ENCODE data around the gene TRAPPC6A.

Gene TRAPPC6A

GRCh38 chr19:45147835-45148676 is 30.0 kb downstream of the TRAPPC6A start:
- ATAC-seq (no peak), DNase-seq (no peak)

GRCh38 chr19:45146741-45147205 is 31.3 kb downstream of the TRAPPC6A start:
- no peak for DNase-seq
- no peak for ATAC-seq

- ATAC-seq: no peak
- DNase-seq: no peak
Measured at GRCh38 chr19:45146251-45146650, 31.8 kb downstream of the TRAPPC6A start.

- ATAC-seq: no peak
- no peak for DNase-seq
Measured at GRCh38 chr19:45145270-45146189, 32.5 kb downstream of the TRAPPC6A start.

- DNase-seq (no peak), ATAC-seq (no peak)
Measured at GRCh38 chr19:45144431-45145269, 33.4 kb downstream of the TRAPPC6A start.

GRCh38 chr19:45142726-45143110 is 35.3 kb downstream of the TRAPPC6A start:
- DNase-seq (no peak), ATAC-seq (no peak)

GRCh38 chr19:45142016-45142725 is 35.9 kb downstream of the TRAPPC6A start:
- no peak for ATAC-seq
- DNase-seq: no peak

GRCh38 chr19:45141203-45141900 is 36.7 kb downstream of the TRAPPC6A start:
- DNase-seq (no peak), ATAC-seq (no peak)

- ATAC-seq (no peak), DNase-seq (no peak)
Measured at GRCh38 chr19:45140533-45140932, 37.5 kb downstream of the TRAPPC6A start.

- ATAC-seq: no peak
- DNase-seq: no peak
Measured at GRCh38 chr19:45140144-45140503, 37.9 kb downstream of the TRAPPC6A start.

- DNase-seq: no peak
- no peak for ATAC-seq
Measured at GRCh38 chr19:45139286-45140143, 38.5 kb downstream of the TRAPPC6A start.

GRCh38 chr19:45138303-45138751 is 39.7 kb downstream of the TRAPPC6A start:
- DNase-seq: no peak

GRCh38 chr19:45137179-45137761 is 40.8 kb downstream of the TRAPPC6A start:
- DNase-seq: no peak
- ATAC-seq: no peak

More at GRCh38 chr19:45138303-45138751, 39.7 kb downstream of the TRAPPC6A start:
- ATAC-seq: no peak

- ATAC-seq (no peak), DNase-seq (no peak)
Measured at GRCh38 chr19:45136507-45137178, 41.4 kb downstream of the TRAPPC6A start.

GRCh38 chr19:45135176-45135885 is 42.7 kb downstream of the TRAPPC6A start:
- no peak for DNase-seq
- no peak for ATAC-seq

- ATAC-seq: no peak
Measured at GRCh38 chr19:45133661-45134060, 44.4 kb downstream of the TRAPPC6A start.

GRCh38 chr19:45130888-45131615 is 47.0 kb downstream of the TRAPPC6A start:
- ATAC-seq (no peak), DNase-seq (no peak)

More at GRCh38 chr19:45133661-45134060, 44.4 kb downstream of the TRAPPC6A start:
- no peak for DNase-seq

All from stimulated activated naive CD8-positive, alpha-beta T cell treated with anti-CD3 and anti-CD28 coated beads, Interleukin-15, Interleukin-2, amounts not matched to agents 100 U/mL and 50 U/mL, for 24 hours (primary cell).